Astrocyte (in vitro differentiated cells and primary cell): ENCODE data around the gene ANO3.

ENCODE experiments used
- CTCF ChIP-seq: IDR thresholded peaks from 2 replicates; pipeline ENCODE4 v1.5.1; 2011; ENCODE audit warnings: low read depth, mild to moderate bottlenecking, inconsistent platforms, low read length, moderate library complexity; ENCODE audit not compliant: insufficient read depth
- EZH2 ChIP-seq: IDR thresholded peaks from 2 replicates; pipeline ENCODE4 v1.6.1; 2012; ENCODE audit warnings: mild to moderate bottlenecking, low read length, inconsistent platforms; ENCODE audit not compliant: insufficient read depth

- TF ChIP-seq CTCF (no peak), EZH2 (no peak)
Measured at GRCh38 chr11:26626346-26626745, 294.4 kb downstream of the ANO3 start.
